Putamen (tissue), 1 donor: ENCODE measurements around the gene MAP3K9.
A peak's percentile ranks its signal among the peaks of the same experiment; 100 is the strongest.

ENCODE experiments used
- DNase-seq: peaks from one replicate; pipeline ENCODE4 v3.0.0-alpha.2; 2016; ENCODE audit warnings: low spot score

MAP3K9 gene

GRCh38 chr14:70697701-70698100 is 111.6 kb downstream of the MAP3K9 start:
- DNase-seq = no peak

- no peak for DNase-seq
Measured at GRCh38 chr14:70696026-70696425, 113.3 kb downstream of the MAP3K9 start.

GRCh38 chr14:70692210-70692609 is 117.1 kb downstream of the MAP3K9 start:
- DNase-seq = peak; percentile 13

GRCh38 chr14:70685474-70686197 is 123.7 kb downstream of the MAP3K9 start:
- no peak for DNase-seq

- DNase-seq = no peak
Measured at GRCh38 chr14:70683983-70684382, 125.3 kb downstream of the MAP3K9 start.

GRCh38 chr14:70680748-70681147 is 128.6 kb downstream of the MAP3K9 start:
- no peak for DNase-seq

- no peak for DNase-seq
Measured at GRCh38 chr14:70677341-70677740, 132.0 kb downstream of the MAP3K9 start.
